Activated CD8-positive, alpha-beta T cell treated with anti-CD3 and anti-CD28 coated beads, Interleukin-2, amount 10 ng/mL, durations not matched to agents 7 days and 5 days (primary cell): ENCODE results near the gene MMP24. TPM values are rescaled to one million over a fixed set of nuclear protein-coding genes. Genes with fewer than 3 reads are reported as not detected.
"Not testable (repeated sequence)": the region's sequence is repeated elsewhere in the genome, so short reads cannot be mapped to it uniquely, and the experiment has no call there.

Source experiments
- ATAC-seq: fragments of 150-1000 bp; cut with Tn5 transposase; one replicate; pipeline ENCODE4 v1.10.0; 2021; ENCODE audit warnings: moderate library complexity
- CTCF ChIA-PET: fragments of 350-600 bp; sonication (Branson Sonifier 250); formaldehyde crosslinking; loops from one replicate; lab custom pipeline; 2021; ENCODE audit warnings: antibody characterized with exemption; lab: Charles Lee
- POLR2A ChIA-PET: fragments of 350-600 bp; sonication (Branson Sonifier 250); formaldehyde crosslinking; loops from one replicate; lab custom pipeline; 2021; ENCODE audit warnings: antibody characterized with exemption; lab: Charles Lee
- DNase-seq: peaks from one replicate; pipeline ENCODE4 v3.0.0-alpha.2; 2020
- H3K27ac Mint-ChIP-seq: one replicate; pipeline ENCODE4 v1.8.0; 2021; ENCODE audit warnings: mild to moderate bottlenecking, mixed read lengths
- H3K27me3 Mint-ChIP-seq: one replicate; pipeline ENCODE4 v1.8.0; 2021; ENCODE audit warnings: low read depth, mixed read lengths
- H3K36me3 Mint-ChIP-seq: one replicate; pipeline ENCODE4 v1.8.0; 2021; ENCODE audit warnings: low read depth, mixed read lengths
- H3K4me1 Mint-ChIP-seq: one replicate; pipeline ENCODE4 v1.8.0; 2021; ENCODE audit warnings: low read depth, mixed read lengths
- H3K4me3 Mint-ChIP-seq: one replicate; pipeline ENCODE4 v1.8.0; 2021; ENCODE audit warnings: mild to moderate bottlenecking, mixed read lengths
- H3K9me3 Mint-ChIP-seq: one replicate; pipeline ENCODE4 v1.8.0; 2022; ENCODE audit warnings: mixed read lengths; ENCODE audit not compliant: insufficient read depth
- total RNA-seq, 2 experiments: library from RNA; stranded (reverse); gene quantifications; one replicate each; pipeline ENCODE4 v1.2.3, GENCODE V29; 2021

The MMP24 gene
- total RNA-seq, 2 experiments from 2014 or later = not detected

DNA sequence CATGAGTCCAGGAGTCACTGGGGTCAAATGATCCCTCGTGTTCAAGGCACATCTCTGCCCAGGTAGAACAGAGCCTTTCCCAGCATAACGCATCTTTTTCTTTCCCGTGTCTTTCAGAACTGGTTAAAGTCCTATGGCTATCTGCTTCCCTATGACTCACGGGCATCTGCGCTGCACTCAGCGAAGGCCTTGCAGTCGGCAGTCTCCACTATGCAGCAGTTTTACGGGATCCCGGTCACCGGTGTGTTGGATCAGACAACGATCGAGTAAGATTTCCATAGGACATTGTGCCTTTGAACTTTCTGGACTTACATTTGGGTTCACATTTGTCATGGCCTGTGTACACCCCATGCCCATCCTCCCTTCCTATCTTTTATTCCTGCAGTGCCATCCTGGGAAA lies 20.2 kb downstream of the MMP24 start:
- Mint-ChIP-seq H3K36me3 (peaks cover 1% of the 10 kb centered on the region), H3K27me3 (peaks cover 2% of the 10 kb centered on the region), H3K9me3 (no peaks in the 10 kb centered on the region), H3K4me3 (no peak overlapping the region), H3K4me1 (peaks cover 15% of the 10 kb centered on the region), H3K27ac (no peak overlapping the region)
- DNase-seq (no peak), ATAC-seq (no peak)
- ChIA-PET POLR2A (no interaction called here), CTCF (interaction anchor here (1.0 to 1.4 kb wide), 2 partner anchors 22 to 102 kb away, joined by 3 to 4 read pairs; no protein-coding TSS in a partner anchor)

GRCh38 chr20:35248641-35249475 lies 22.4 kb downstream of the MMP24 start:
- Mint-ChIP-seq H3K4me3 (no peak overlapping the region), H3K9me3 (no peaks in the 10 kb centered on the region), H3K27me3 (no peaks in the 10 kb centered on the region), H3K36me3 (peaks cover 6% of the 10 kb centered on the region), H3K27ac (no peak overlapping the region), H3K4me1 (peaks cover 31% of the 10 kb centered on the region)
- ChIA-PET CTCF (interaction anchor here (1.7 kb wide), 1 partner anchor 20 kb away, joined by 6 read pairs; no protein-coding TSS in a partner anchor), POLR2A (no interaction called here)
- ATAC-seq (no peak), DNase-seq (no peak)

DNA sequence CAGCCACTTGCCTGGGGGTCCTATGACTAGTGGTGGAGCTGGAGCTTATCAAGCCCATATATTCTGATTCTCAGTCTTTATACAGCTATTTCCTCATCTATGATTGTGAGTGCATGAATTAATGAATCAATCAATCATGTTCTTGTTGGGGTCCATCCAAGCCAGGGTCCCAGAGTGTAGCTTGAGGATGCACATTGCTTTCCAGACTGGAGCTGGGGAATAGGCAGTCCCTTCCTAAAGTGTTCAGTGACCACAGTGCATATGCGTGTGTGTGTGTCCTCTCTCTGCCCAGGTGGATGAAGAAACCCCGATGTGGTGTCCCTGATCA lies 25.1 kb downstream of the MMP24 start:
- Mint-ChIP-seq H3K4me1 (peaks cover 31% of the 10 kb centered on the region), H3K4me3 (peak overlapping the region; percentile 63), H3K36me3 (peaks cover 11% of the 10 kb centered on the region), H3K27me3 (no peaks in the 10 kb centered on the region), H3K9me3 (no peaks in the 10 kb centered on the region), H3K27ac (peak overlapping the region; percentile 99)
- no peak for ATAC-seq
- POLR2A ChIA-PET = interaction anchor here (0.9 to 1.7 kb wide), 4 partner anchors 25 to 104 kb away, joined by 3 to 8 read pairs (median 4); partner anchors contain the start of genes EDEM2 and EIF6
- CTCF ChIA-PET = interaction anchor here (1.0 to 1.9 kb wide), 5 partner anchors 14 to 107 kb away, joined by 3 to 9 read pairs (median 3); partner anchors contain the start of gene EDEM2
- no peak for DNase-seq

DNA sequence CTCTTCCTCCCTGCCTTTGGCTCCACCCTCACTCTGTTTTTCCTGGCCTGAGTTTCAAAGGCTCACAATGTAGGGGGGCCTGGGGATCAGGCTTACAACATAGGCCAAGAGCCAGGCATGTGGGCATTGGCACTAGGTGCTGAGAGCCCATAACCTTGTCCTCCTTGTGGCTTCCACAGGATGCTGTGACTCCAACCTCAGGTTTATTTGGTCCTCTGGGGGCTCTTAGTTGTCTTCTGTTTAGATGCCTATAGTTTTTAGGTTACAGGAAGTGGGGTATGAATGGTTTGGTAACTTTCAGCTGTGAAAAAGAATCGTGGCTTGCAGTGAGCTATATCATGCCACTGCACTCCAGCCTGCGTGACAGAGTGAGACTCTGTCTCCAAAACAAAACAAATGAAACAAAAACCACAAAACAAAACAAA lies 25.6 kb downstream of the MMP24 start:
- Mint-ChIP-seq H3K4me3 (peak overlapping the region; percentile 63), H3K4me1 (peaks cover 31% of the 10 kb centered on the region), H3K27me3 (no peaks in the 10 kb centered on the region), H3K9me3 (no peaks in the 10 kb centered on the region), H3K36me3 (peaks cover 11% of the 10 kb centered on the region), H3K27ac (peak overlapping the region; percentile 99)
- peak; percentile 74 for DNase-seq
- ChIA-PET CTCF (interaction anchor here (0.8 to 1.9 kb wide), 4 partner anchors 17 to 107 kb away, joined by 3 to 9 read pairs (median 5); partner anchors contain the start of genes EDEM2 and MMP24OS), POLR2A (interaction anchor here (0.7 to 1.7 kb wide), 3 partner anchors 24 to 33 kb away, joined by 3 to 8 read pairs (median 4); partner anchors contain the start of genes EIF6 and MMP24OS)
- ATAC-seq = peak; percentile 94

DNA sequence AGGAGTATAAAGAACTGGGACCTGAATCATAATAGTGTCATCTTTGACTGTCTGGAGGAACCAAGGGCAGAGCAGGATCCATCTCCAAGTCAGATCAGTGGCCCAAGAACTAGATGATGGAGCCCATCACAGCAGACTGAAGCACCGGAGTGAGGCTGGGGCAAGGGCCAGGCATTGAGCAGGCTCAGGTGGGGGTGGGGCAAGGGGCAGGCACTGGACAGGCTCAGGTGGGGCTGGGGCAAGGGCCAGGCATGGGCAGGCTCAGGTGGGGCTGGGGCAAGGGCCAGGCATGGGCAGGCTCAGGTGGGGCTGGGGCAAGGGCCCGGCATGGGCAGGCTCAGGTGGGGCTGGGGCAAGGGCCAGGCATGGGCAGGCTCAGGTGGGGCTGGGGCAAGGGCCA lies 26.1 kb downstream of the MMP24 start:
- Mint-ChIP-seq H3K4me1 (peaks cover 31% of the 10 kb centered on the region), H3K27ac (peak overlapping the region; percentile 99), H3K36me3 (peaks cover 11% of the 10 kb centered on the region), H3K4me3 (peak overlapping the region; percentile 63)
- ATAC-seq = peak; percentile 40
- not testable (repeated sequence) for H3K27me3 Mint-ChIP-seq, DNase-seq, H3K9me3 Mint-ChIP-seq
- CTCF ChIA-PET = interaction anchor here (0.8 to 1.9 kb wide), 4 partner anchors 16 to 108 kb away, joined by 3 to 9 read pairs (median 5); partner anchors contain the start of genes EDEM2 and MMP24OS
- POLR2A ChIA-PET = interaction anchor here (0.7 to 1.7 kb wide), 3 partner anchors 24 to 32 kb away, joined by 3 to 8 read pairs (median 4); partner anchors contain the start of genes EIF6 and MMP24OS

DNA sequence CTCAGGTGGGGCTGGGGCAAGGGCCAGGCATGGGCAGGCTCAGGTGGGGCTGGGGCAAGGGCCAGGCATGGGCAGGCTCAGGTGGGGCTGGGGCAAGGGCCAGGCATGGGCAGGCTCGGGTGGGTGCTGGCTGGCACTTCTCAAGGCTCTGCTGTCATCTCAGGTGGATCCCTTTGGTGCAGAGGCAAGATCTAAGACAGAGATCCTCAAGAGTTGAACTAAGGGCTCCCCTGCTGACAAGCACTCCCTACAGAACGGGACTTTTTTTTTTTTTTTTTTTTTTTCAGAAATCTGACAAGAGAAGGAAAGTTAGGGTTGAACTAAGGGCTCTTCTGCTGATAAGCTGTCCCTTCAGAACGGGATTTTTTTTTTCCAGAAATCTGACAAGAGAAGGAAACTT lies 26.5 kb downstream of the MMP24 start:
- peaks cover 11% of the 10 kb centered on the region for H3K36me3 Mint-ChIP-seq
- peaks cover 31% of the 10 kb centered on the region for H3K4me1 Mint-ChIP-seq
- CTCF ChIA-PET = interaction anchor here (1.9 kb wide), 1 partner anchor 16 kb away, joined by 8 read pairs; no protein-coding TSS in a partner anchor
- no peak overlapping the region for H3K4me3 Mint-ChIP-seq
- H3K27ac Mint-ChIP-seq = peak overlapping the region; percentile 81
- POLR2A ChIA-PET = no interaction called here
- no peaks in the 10 kb centered on the region for H3K27me3 Mint-ChIP-seq
- DNase-seq (no peak), ATAC-seq (no peak)
- no peaks in the 10 kb centered on the region for H3K9me3 Mint-ChIP-seq

- ChIA-PET CTCF (interaction anchor here (1.0 to 1.9 kb wide), 3 partner anchors 10 to 159 kb away, joined by 3 to 8 read pairs (median 6); no protein-coding TSS in a partner anchor), POLR2A (interaction anchor here (0.9 kb wide), 1 partner anchor 15 kb away, joined by 4 read pairs; no protein-coding TSS in a partner anchor)
- ATAC-seq (no peak), DNase-seq (no peak)
- H3K27ac Mint-ChIP-seq = peak overlapping the region; percentile 67
- no peak overlapping the region for H3K4me3 Mint-ChIP-seq
- peaks cover 11% of the 10 kb centered on the region for H3K36me3 Mint-ChIP-seq
- no peaks in the 10 kb centered on the region for H3K9me3 Mint-ChIP-seq
- H3K4me1 Mint-ChIP-seq = peaks cover 31% of the 10 kb centered on the region
- H3K27me3 Mint-ChIP-seq = no peaks in the 10 kb centered on the region
Measured at GRCh38 chr20:35254448-35254999, 28.0 kb downstream of the MMP24 start.

DNA sequence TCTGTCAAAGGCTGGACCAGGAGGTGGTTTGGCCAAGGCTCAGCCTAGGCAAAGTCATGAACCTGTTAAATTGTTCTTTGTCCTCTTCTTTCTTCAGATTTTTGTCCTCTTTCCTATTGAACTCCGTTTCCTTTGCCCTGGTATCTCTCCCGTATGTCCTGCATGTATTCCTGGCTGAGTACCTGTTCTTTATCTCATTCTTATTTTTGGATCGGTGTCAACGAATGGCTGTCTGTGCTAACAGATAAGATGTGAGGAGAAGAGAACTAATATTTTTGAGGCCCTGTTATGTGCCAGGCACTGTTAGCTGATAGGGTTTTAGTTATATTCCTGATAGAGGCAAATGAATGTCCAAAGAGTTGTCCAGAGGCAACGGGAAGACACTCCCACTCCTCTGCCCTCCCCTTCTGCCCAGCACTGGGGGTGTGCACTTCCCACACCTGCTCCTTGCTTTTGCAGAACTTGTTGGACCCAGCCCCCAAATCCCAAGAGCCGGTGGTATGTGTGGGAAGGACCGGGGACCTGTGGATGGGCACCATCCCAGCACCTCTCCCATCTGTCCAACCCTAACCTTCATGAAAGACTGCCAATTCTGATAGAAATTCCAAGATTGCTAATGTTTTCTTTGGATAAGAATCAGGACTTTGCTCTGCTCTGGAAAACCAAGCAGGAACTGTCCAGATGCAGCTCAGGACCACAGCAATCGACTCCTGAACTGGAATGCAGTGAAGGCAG lies 30.9 kb downstream of the MMP24 start:
- DNase-seq = no peak
- H3K4me3 Mint-ChIP-seq = no peak overlapping the region
- H3K9me3 Mint-ChIP-seq = no peaks in the 10 kb centered on the region
- CTCF ChIA-PET = no interaction called here
- H3K27ac Mint-ChIP-seq = no peak overlapping the region
- no peaks in the 10 kb centered on the region for H3K27me3 Mint-ChIP-seq
- H3K36me3 Mint-ChIP-seq = peaks cover 5% of the 10 kb centered on the region
- no peak for ATAC-seq
- peaks cover 9% of the 10 kb centered on the region for H3K4me1 Mint-ChIP-seq
- POLR2A ChIA-PET = no interaction called here

- H3K4me3 Mint-ChIP-seq = no peak overlapping the region
- H3K9me3 Mint-ChIP-seq = no peaks in the 10 kb centered on the region
- H3K4me1 Mint-ChIP-seq = no peaks in the 10 kb centered on the region
- ATAC-seq (no peak), DNase-seq (no peak)
- ChIA-PET CTCF (interaction anchor here (1.8 kb wide), 1 partner anchor 17 kb away, joined by 5 read pairs; the partner anchor contains the start of gene MMP24OS), POLR2A (no interaction called here)
- no peak overlapping the region for H3K27ac Mint-ChIP-seq
- H3K27me3 Mint-ChIP-seq = no peaks in the 10 kb centered on the region
- H3K36me3 Mint-ChIP-seq = no peaks in the 10 kb centered on the region
Measured at GRCh38 chr20:35260426-35260825, 33.9 kb downstream of the MMP24 start.

DNA sequence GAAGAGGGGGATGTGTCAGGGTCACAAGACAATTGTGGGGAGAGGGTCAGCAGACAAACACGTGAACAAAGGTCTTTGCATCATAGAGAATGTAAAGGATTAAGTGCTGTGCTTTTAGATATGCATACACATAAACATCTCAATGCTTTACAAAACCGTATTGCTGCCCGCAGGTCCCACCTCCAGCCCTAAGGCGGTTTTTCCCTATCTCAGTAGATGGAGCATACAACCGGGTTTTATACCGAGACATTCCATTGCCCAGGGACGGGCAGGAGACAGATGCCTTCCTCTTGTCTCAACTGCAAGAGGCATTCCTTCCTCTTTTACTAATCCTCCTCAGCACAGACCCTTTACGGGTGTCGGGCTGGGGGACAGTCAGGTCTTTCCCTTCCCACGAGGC lies 35.8 kb downstream of the MMP24 start:
- H3K4me1 Mint-ChIP-seq, ATAC-seq, H3K36me3 Mint-ChIP-seq, H3K9me3 Mint-ChIP-seq, POLR2A ChIA-PET, CTCF ChIA-PET, H3K4me3 Mint-ChIP-seq, H3K27me3 Mint-ChIP-seq, DNase-seq, H3K27ac Mint-ChIP-seq: not testable (repeated sequence)
